IMR-90 (cell line): Measurements from ENCODE around the gene NEK6. TPM values are rescaled to one million over a fixed set of nuclear protein-coding genes. Genes with fewer than 3 reads are reported as not detected.

ENCODE experiments used
- ATAC-seq: fragments of 200-7000 bp; cut with Tn5 transposase; 2 replicates; pipeline ENCODE4 v1.9.1; 2020; ENCODE audit warnings: low read depth, mild to moderate bottlenecking, moderate library complexity
- BruUV-seq: library from RNA; stranded (reverse); fragments of 400-500 nt; replicated peaks from 2 replicates; lab custom pipeline; 2021; lab: Mats Ljungman, UMichigan
- CTCF ChIA-PET: fragments of 300-600 bp; formaldehyde crosslinking; extraction: SDS; loops from one replicate; lab custom pipeline; 2021; ENCODE audit warnings: antibody characterized with exemption; lab: Yijun Ruan, JAX
- POLR2A ChIA-PET: fragments of 300-600 bp; sonication (Branson Sonifier 250); formaldehyde crosslinking; loops from one replicate; lab custom pipeline; 2022; ENCODE audit warnings: antibody characterized with exemption; ENCODE audit not compliant: unreplicated experiment; lab: Charles Lee
- DNase-seq: peaks from one replicate; pipeline ENCODE4 v3.0.0; 2013
- H2AFZ ChIP-seq: replicated peaks from 2 replicates; pipeline ENCODE3; 2013; ENCODE audit warnings: low read length, mild to moderate bottlenecking; ENCODE audit not compliant: poor library complexity
- H2AK5ac ChIP-seq: 2 replicates; pipeline ENCODE4 v1.6.1; 2013; ENCODE audit warnings: low read depth, low read length, inconsistent platforms
- H2AK9ac ChIP-seq: replicated peaks from 2 replicates; pipeline ENCODE3; 2013; ENCODE audit warnings: mild to moderate bottlenecking, low read depth, low read length, moderate library complexity; ENCODE audit not compliant: poor library complexity
- H2BK120ac ChIP-seq: 2 replicates; pipeline ENCODE4 v1.6.1; 2013; ENCODE audit warnings: low read depth, low read length, inconsistent platforms
- H2BK15ac ChIP-seq: 3 replicates; pipeline ENCODE4 v1.6.1; 2013; ENCODE audit warnings: low read depth, low read length, inconsistent platforms
- H2BK20ac ChIP-seq: 2 replicates; pipeline ENCODE4 v1.6.1; 2013; ENCODE audit warnings: low read depth, mild to moderate bottlenecking, inconsistent platforms, low read length, moderate library complexity
- H2BK5ac ChIP-seq: 2 replicates; pipeline ENCODE4 v1.6.1; 2013; ENCODE audit warnings: mild to moderate bottlenecking, low read depth, low read length, inconsistent platforms; ENCODE audit not compliant: poor library complexity, severe bottlenecking
- H3K14ac ChIP-seq: replicated peaks from 2 replicates; pipeline ENCODE4 v1.6.1; 2013; ENCODE audit warnings: low read depth, low read length, inconsistent platforms
- H3K18ac ChIP-seq: 2 replicates; pipeline ENCODE4 v1.6.1; 2013; ENCODE audit warnings: low read depth, low read length, control low read depth
- H3K23ac ChIP-seq: 2 replicates; pipeline ENCODE4 v1.6.1; 2013; ENCODE audit warnings: low read depth, low read length, inconsistent platforms
- H3K27ac ChIP-seq: 2 replicates; pipeline ENCODE4 v1.5.1; 2013; ENCODE audit warnings: mild to moderate bottlenecking, control low read depth, low read length; ENCODE audit not compliant: insufficient read depth
- H3K27me3 ChIP-seq: 2 replicates; pipeline ENCODE4 v1.6.1; 2013; ENCODE audit warnings: low read length; ENCODE audit not compliant: control insufficient read depth, insufficient read depth
- H3K36me3 ChIP-seq: 2 replicates; pipeline ENCODE4 v1.6.1; 2013; ENCODE audit warnings: low read length, mixed read lengths; ENCODE audit not compliant: control insufficient read depth, insufficient read depth
- H3K4ac ChIP-seq: 2 replicates; pipeline ENCODE4 v1.6.1; 2013; ENCODE audit warnings: low read depth, low read length, inconsistent platforms
- H3K4me1 ChIP-seq: 2 replicates; pipeline ENCODE4 v1.6.1; 2013; ENCODE audit warnings: low read length, mixed read lengths; ENCODE audit not compliant: control insufficient read depth, insufficient read depth
- H3K4me2 ChIP-seq: 2 replicates; pipeline ENCODE4 v1.6.1; 2013; ENCODE audit warnings: low read depth, mild to moderate bottlenecking, control low read depth, low read length, moderate library complexity
- H3K4me3 ChIP-seq: 2 replicates; pipeline ENCODE4 v1.5.1; 2013; ENCODE audit warnings: low read depth, mild to moderate bottlenecking, control low read depth, low read length, moderate library complexity; ENCODE audit not compliant: insufficient read depth
- H3K56ac ChIP-seq: 2 replicates; pipeline ENCODE4 v1.6.1; 2013; ENCODE audit warnings: low read length, inconsistent platforms; ENCODE audit not compliant: insufficient read depth; ENCODE audit errors: extremely low read depth
- H3K79me1 ChIP-seq, 2 experiments: 2 replicates each; pipeline ENCODE4 v1.6.1; 2013; ENCODE audit warnings: low read length in 2 of 2, inconsistent platforms in 1 of 2, low read depth in 1 of 2
- H3K9ac ChIP-seq: 2 replicates; pipeline ENCODE4 v1.6.1; 2013; ENCODE audit warnings: low read depth, low read length, control low read depth
- H3K9me1 ChIP-seq: 2 replicates; pipeline ENCODE4 v1.6.1; 2013; ENCODE audit warnings: low read length, inconsistent platforms; ENCODE audit not compliant: insufficient read depth
- H3K9me3 ChIP-seq: 2 replicates; pipeline ENCODE4 v1.6.1; 2013; ENCODE audit warnings: low read length; ENCODE audit not compliant: control insufficient read depth, insufficient read depth
- H4K20me1 ChIP-seq: 2 replicates; pipeline ENCODE4 v1.6.1; 2013; ENCODE audit warnings: low read length, inconsistent platforms; ENCODE audit not compliant: insufficient read depth
- H4K5ac ChIP-seq: 2 replicates; pipeline ENCODE4 v1.6.1; 2013; ENCODE audit warnings: mild to moderate bottlenecking, low read depth, low read length, control low read depth
- H4K8ac ChIP-seq, 2 experiments: 2 replicates each; pipeline ENCODE4 v1.6.1; 2013; ENCODE audit warnings: low read depth in 2 of 2, low read length in 2 of 2, control low read depth in 1 of 2, inconsistent platforms in 1 of 2
- H4K91ac ChIP-seq: 2 replicates; pipeline ENCODE4 v1.6.1; 2013; ENCODE audit warnings: low read depth, low read length, inconsistent platforms; ENCODE audit not compliant: insufficient read depth
- BHLHE40 ChIP-seq: fragments of 150-350 bp; IDR thresholded peaks from 2 replicates; pipeline ENCODE4 v1.6.1; 2016; ENCODE audit warnings: mild to moderate bottlenecking, low read depth, low read length
- CEBPB ChIP-seq: IDR thresholded peaks from 2 replicates; pipeline ENCODE4 v1.6.1; 2012; ENCODE audit warnings: low read depth, low read length, improper control_type of control experiment
- CHD1 ChIP-seq: IDR thresholded peaks from 2 replicates; pipeline ENCODE4 v1.6.1; 2012; ENCODE audit warnings: low read depth, low read length, improper control_type of control experiment
- FOS ChIP-seq: fragments of 150-350 bp; IDR thresholded peaks from 2 replicates; pipeline ENCODE4 v1.6.1; 2016; ENCODE audit warnings: low read depth, low read length
- MAFK ChIP-seq: IDR thresholded peaks from 2 replicates; pipeline ENCODE4 v1.6.1; 2012; ENCODE audit warnings: low read depth, low read length, improper control_type of control experiment
- MAZ ChIP-seq: IDR thresholded peaks from 2 replicates; pipeline ENCODE4 v1.6.1; 2012; ENCODE audit warnings: low read depth, mild to moderate bottlenecking, low read length, improper control_type of control experiment, moderate library complexity, borderline replicate concordance
- MXI1 ChIP-seq: IDR thresholded peaks from 2 replicates; pipeline ENCODE4 v1.6.1; 2012; ENCODE audit warnings: low read depth, mild to moderate bottlenecking, low read length, moderate library complexity, borderline replicate concordance
- NFE2L2 ChIP-seq: fragments of 150-350 bp; IDR thresholded peaks from 2 replicates; pipeline ENCODE4 v1.6.1; 2016; ENCODE audit warnings: low read depth, mild to moderate bottlenecking, low read length
- POLR2A ChIP-seq: IDR thresholded peaks from 2 replicates; pipeline ENCODE4 v1.6.1; 2012; ENCODE audit warnings: mild to moderate bottlenecking, low read depth, low read length
- RAD21 ChIP-seq: IDR thresholded peaks from 2 replicates; pipeline ENCODE4 v1.6.1; 2012; ENCODE audit warnings: low read length, improper control_type of control experiment
- RCOR1 ChIP-seq: IDR thresholded peaks from 2 replicates; pipeline ENCODE4 v1.6.1; 2012; ENCODE audit warnings: mild to moderate bottlenecking, low read length, improper control_type of control experiment; ENCODE audit not compliant: insufficient replicate concordance
- RFX5 ChIP-seq: IDR thresholded peaks from 2 replicates; pipeline ENCODE4 v1.8.0; 2012; ENCODE audit warnings: low read depth, mild to moderate bottlenecking, low read length, moderate library complexity
- SMC3 ChIP-seq: fragments of 150-350 bp; IDR thresholded peaks from 2 replicates; pipeline ENCODE4 v1.6.1; 2016; ENCODE audit warnings: low read depth, mild to moderate bottlenecking, antibody characterized with exemption, low read length, moderate library complexity
- WGBS, 2 experiments: methylation state at CpG; one replicate each; pipeline versions ENCODE4 v1.1.5 to v1.1.7; 2013; ENCODE audit warnings: missing lambda C conversion rate in 2 of 2; ENCODE audit not compliant: insufficient read length in 1 of 2; ENCODE audit errors: extremely low coverage in 2 of 2; 5-methylcytosine and 5-hydroxymethylcytosine counted together
- dilution Hi-C: fragments of 300-500 bp; cut with HindIII; formaldehyde crosslinking; loops from one replicate; pipeline ENCODE4 v1.14.3; 2018; ENCODE audit warnings: low sequenced_read_pairs; ENCODE audit not compliant: unreplicated experiment
- in situ Hi-C: fragments of 300-500 bp; cut with MboI; formaldehyde crosslinking; loops from 3 replicates; pipeline ENCODE4 v1.14.3; 2019; ENCODE audit warnings: low sequenced_read_pairs, inconsistent platforms, mixed read lengths
- intact Hi-C: fragments of 100-400 bp; cut with micrococcal nuclease; formaldehyde crosslinking; loops from 2 replicates; pipeline ENCODE4 v1.10.0; 2022
- polyA plus RNA-seq, 3 experiments: library from polyadenylated mRNA; depleted of rRNA; stranded (reverse); fragments of >200 nt; gene quantifications; 2 replicates each; pipeline ENCODE4 v1.2.3, GENCODE V29; 2012; ENCODE audit warnings: low replicate concordance in 1 of 3
- total RNA-seq: library from RNA; depleted of rRNA; stranded (reverse); fragments of >200 nt; gene quantifications from 2 replicates; pipeline ENCODE4 v1.2.3, GENCODE V29; 2012
- TF ChIP-seq, protein P1 (sequence below): fragments of 150-350 bp; IDR thresholded peaks from 2 replicates; pipeline ENCODE4 v1.6.1; 2016; ENCODE audit warnings: low read depth, mild to moderate bottlenecking, low read length, moderate library complexity, borderline replicate concordance
- TF ChIP-seq, protein P2 (sequence below): fragments of 150-350 bp; IDR thresholded peaks from 2 replicates; pipeline ENCODE4 v1.6.1; 2017; ENCODE audit warnings: mild to moderate bottlenecking, antibody characterized with exemption, low read length, low read depth
- TF ChIP-seq, protein P3 (sequence below): conservative IDR thresholded peaks from 2 replicates; pipeline ENCODE4 v1.5.1; 2012; ENCODE audit warnings: mild to moderate bottlenecking, low read depth, low read length, improper control_type of control experiment

Gene NEK6
- total and polyA plus RNA-seq, 2 of the 4 experiments (the other 2 are of a cell fraction): 79.9 to 112 TPM

DNA sequence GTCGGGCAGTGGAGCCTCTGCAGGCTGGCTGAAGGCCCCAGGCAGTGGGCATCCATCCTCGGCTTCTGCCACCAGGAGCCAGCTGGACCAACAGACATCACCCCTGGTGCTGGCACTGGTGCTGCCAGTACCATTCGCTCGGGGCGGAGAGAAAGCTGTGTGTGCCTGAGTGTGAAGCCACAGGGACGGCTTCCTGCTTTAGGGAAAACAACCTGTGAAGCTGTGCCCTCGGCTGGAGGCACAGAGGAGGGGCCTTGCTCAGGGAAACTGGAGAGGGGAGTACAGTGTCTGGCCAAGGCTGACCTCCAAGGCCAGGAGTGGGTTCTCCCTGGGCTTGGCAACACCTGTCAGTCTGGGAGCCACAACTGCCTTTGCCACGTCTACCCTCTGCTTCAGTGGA, 38.3 kb downstream of the NEK6 start:
- Histone ChIP-seq H3K36me3 (peaks cover 37% of the 10 kb centered on the region), H3K4me3 (no peak overlapping the region), H2AK5ac (peak overlapping the region; percentile 98), H2BK20ac (peak overlapping the region; percentile 96), H3K4me2 (no peak overlapping the region), H3K14ac (peak overlapping the region; percentile 97), H4K8ac (peak overlapping the region; percentile 81 to 92), H3K27ac (peak overlapping the region; percentile 85), H3K18ac (peak overlapping the region; percentile 40), H3K9ac (0 out of 2 replicates have a peak overlapping the region, but pooled peaks have one; percentile 23), H4K20me1 (peaks cover 40% of the 10 kb centered on the region), H3K4ac (peak overlapping the region; percentile 98), H3K23ac (peak overlapping the region; percentile 88; the same call in 1 of the 2 replicates), H3K4me1 (peaks cover 86% of the 10 kb centered on the region), H2BK15ac (peak overlapping the region; percentile 72; the same call in 2 of the 3 replicates), H4K5ac (peak overlapping the region; percentile 55), H3K56ac (no peak overlapping the region), H2AFZ (peak overlapping the region; percentile 26), H3K79me1 (peaks cover 49 to 98% of the 10 kb centered on the region in 2 experiments), H4K91ac (peak overlapping the region; percentile 96), H3K27me3 (no peaks in the 10 kb centered on the region), H2AK9ac (peak overlapping the region; percentile 79), H3K9me3 (no peaks in the 10 kb centered on the region), H3K9me1 (peaks cover 67% of the 10 kb centered on the region), H2BK120ac (peak overlapping the region; percentile 89), H2BK5ac (peak overlapping the region; percentile 88)
- ATAC-seq (no peak), DNase-seq (no peak)
- TF ChIP-seq CEBPB (no peak), POLR2A (no peak), RAD21 (no peak), RFX5 (no peak), MXI1 (no peak), MAZ (no peak), NFE2L2 (no peak), CHD1 (no peak), BHLHE40 (no peak), SMC3 (no peak), MAFK (no peak), FOS (no peak), RCOR1 (no peak)
- TF ChIP-seq, protein P1, sequence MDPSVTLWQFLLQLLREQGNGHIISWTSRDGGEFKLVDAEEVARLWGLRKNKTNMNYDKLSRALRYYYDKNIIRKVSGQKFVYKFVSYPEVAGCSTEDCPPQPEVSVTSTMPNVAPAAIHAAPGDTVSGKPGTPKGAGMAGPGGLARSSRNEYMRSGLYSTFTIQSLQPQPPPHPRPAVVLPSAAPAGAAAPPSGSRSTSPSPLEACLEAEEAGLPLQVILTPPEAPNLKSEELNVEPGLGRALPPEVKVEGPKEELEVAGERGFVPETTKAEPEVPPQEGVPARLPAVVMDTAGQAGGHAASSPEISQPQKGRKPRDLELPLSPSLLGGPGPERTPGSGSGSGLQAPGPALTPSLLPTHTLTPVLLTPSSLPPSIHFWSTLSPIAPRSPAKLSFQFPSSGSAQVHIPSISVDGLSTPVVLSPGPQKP: no peak
- TF ChIP-seq, protein P2, sequence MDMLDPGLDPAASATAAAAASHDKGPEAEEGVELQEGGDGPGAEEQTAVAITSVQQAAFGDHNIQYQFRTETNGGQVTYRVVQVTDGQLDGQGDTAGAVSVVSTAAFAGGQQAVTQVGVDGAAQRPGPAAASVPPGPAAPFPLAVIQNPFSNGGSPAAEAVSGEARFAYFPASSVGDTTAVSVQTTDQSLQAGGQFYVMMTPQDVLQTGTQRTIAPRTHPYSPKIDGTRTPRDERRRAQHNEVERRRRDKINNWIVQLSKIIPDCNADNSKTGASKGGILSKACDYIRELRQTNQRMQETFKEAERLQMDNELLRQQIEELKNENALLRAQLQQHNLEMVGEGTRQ: no peak
- TF ChIP-seq, protein P3, sequence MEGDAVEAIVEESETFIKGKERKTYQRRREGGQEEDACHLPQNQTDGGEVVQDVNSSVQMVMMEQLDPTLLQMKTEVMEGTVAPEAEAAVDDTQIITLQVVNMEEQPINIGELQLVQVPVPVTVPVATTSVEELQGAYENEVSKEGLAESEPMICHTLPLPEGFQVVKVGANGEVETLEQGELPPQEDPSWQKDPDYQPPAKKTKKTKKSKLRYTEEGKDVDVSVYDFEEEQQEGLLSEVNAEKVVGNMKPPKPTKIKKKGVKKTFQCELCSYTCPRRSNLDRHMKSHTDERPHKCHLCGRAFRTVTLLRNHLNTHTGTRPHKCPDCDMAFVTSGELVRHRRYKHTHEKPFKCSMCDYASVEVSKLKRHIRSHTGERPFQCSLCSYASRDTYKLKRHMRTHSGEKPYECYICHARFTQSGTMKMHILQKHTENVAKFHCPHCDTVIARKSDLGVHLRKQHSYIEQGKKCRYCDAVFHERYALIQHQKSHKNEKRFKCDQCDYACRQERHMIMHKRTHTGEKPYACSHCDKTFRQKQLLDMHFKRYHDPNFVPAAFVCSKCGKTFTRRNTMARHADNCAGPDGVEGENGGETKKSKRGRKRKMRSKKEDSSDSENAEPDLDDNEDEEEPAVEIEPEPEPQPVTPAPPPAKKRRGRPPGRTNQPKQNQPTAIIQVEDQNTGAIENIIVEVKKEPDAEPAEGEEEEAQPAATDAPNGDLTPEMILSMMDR: no peak
- ChIA-PET CTCF (interaction anchor here (2.6 kb wide), 1 partner anchor 169 kb away, joined by 7 read pairs; no protein-coding TSS in a partner anchor), POLR2A (no interaction called here)
- dilution Hi-C loops (no loop called here), intact Hi-C loops (no loop called here), in situ Hi-C loops (no loop called here)
- 90% methylated on average over 4 of the region's 8 CpGs; no CpG with 5 or more reads in 1 of the 2 experiments for WGBS, 2 experiments
- no TSS peak for BruUV-seq
